GM13976 (cell line): ENCODE results near the gene INPP5B.
"Not testable (repeated sequence)": the region's sequence is repeated elsewhere in the genome, so short reads cannot be mapped to it uniquely, and the experiment has no call there.

Experiments
- DNase-seq: peaks from one replicate; pipeline ENCODE4 v3.0.0; 2012; ENCODE audit warnings: low spot score
- in situ Hi-C: fragments of 300-500 bp; cut with MboI; formaldehyde crosslinking; loops from one replicate; pipeline ENCODE4 v1.12.0; 2022; ENCODE audit warnings: low sequenced_read_pairs, mixed read lengths, inconsistent platforms; ENCODE audit not compliant: unreplicated experiment
- TF ChIP-seq, protein P1 (sequence below): IDR thresholded peaks from 2 replicates; pipeline ENCODE4 v1.5.1; 2012; ENCODE audit warnings: borderline replicate concordance, mild to moderate bottlenecking; ENCODE audit not compliant: insufficient read depth; ENCODE audit errors: extremely low read depth, missing control alignments, control extremely low read depth

The INPP5B gene

DNA sequence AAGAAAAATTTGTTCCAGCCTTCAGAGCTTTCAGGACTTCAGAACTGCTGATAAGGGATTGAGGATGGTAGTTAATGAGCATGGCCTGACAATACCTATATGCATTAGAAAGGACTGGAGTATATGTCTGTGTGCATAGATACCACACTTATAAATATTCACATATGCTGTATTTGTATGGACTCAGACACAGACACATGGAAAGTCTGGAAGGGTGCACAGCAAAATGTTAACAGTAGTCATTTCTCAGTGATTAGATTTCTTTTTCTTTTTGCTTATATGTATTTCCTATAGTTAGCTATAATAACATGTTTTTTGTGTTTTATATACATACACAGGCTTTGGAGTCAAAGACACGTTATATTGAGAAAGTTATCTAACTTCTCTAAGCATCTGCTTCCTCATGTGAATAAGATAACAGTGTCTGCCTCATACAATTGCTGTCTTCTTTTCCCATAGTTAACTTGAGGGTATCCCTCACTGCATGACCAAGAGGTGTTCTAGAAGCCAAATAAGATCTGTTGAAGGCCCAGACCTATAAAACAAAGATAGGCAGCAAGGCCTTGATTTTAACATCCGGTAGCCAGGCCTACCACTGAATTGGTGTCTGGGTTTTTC, 31.3 kb downstream of the INPP5B start:
- TF ChIP-seq, protein P1, sequence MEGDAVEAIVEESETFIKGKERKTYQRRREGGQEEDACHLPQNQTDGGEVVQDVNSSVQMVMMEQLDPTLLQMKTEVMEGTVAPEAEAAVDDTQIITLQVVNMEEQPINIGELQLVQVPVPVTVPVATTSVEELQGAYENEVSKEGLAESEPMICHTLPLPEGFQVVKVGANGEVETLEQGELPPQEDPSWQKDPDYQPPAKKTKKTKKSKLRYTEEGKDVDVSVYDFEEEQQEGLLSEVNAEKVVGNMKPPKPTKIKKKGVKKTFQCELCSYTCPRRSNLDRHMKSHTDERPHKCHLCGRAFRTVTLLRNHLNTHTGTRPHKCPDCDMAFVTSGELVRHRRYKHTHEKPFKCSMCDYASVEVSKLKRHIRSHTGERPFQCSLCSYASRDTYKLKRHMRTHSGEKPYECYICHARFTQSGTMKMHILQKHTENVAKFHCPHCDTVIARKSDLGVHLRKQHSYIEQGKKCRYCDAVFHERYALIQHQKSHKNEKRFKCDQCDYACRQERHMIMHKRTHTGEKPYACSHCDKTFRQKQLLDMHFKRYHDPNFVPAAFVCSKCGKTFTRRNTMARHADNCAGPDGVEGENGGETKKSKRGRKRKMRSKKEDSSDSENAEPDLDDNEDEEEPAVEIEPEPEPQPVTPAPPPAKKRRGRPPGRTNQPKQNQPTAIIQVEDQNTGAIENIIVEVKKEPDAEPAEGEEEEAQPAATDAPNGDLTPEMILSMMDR = no peak
- no peak for DNase-seq
- in situ Hi-C loops = no loop called here

DNA sequence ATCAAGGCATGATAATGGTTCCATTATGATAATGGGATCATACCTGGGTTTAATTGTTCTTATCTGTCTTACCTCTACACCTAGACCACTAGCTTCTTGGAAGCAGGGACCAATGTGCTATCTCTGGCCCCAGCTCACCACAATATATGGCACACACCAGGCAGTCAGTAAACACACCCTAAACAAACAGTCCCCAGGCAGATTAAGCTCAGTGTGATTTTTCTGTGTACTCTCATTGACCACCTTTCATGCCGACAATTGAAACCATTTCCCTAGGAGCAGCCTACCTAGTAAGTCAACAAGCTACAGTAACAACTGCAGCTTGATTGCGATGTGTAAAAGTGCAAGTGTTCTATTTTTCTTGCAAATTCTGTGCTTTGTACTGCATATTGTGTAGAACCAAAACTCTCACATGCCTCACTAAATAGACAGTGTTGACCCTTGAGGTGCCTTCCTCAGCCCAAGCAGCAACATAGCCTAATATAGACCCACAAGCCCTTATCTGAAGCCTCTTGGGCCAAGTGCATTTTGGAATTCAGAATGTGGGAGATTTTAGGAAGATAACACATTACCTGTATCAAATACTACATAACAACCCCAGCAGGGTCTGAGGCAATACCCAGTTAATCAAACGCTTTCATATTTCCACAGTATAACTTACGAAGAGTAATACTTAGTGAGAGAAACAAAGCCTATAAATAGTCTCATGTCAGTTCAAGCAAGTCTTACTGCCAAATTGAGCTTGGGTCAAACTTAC, 32.0 kb downstream of the INPP5B start:
- no peak for DNase-seq
- TF ChIP-seq, protein P1 = no peak
- in situ Hi-C loops = no loop called here

DNA sequence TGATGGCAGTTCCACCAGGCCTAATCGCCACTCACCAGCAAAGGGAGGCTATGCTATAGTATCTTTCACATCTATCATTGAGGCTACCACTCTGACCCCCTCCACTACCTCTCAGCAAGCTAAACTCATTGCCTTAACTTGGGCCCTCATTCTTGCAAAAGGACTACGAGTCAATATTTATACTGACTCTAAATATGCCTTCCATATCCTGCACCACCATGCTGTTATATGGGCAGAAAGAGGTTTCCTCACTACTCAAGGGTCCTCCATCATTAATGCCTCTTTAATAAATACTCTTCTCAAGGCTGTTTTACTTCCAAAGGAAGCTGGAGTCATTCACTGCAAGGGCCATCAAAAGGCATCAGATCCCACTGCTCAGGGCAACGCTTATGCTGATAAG, 35.4 kb downstream of the INPP5B start:
- in situ Hi-C loops, DNase-seq: not testable (repeated sequence)

DNA sequence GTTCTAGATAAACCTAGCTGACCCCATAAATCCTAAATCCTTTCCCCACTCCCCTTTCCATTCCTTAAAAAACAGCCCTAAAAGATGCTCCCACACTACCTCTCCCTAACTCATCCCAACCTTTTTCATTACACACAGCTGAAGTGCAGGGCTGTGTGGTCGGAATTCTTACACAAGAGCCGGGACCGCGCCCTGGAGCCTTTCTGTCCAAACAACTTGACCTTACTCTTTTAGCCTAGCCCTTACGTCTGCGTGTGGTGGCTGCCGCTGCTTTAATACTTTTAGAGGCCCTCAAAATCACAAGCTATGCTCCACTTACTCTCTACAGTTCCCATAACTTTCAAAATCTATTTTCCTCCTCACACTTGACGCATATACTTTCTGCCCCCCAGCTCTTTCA, 36.0 kb downstream of the INPP5B start:
- in situ Hi-C loops = not testable (repeated sequence)

DNA sequence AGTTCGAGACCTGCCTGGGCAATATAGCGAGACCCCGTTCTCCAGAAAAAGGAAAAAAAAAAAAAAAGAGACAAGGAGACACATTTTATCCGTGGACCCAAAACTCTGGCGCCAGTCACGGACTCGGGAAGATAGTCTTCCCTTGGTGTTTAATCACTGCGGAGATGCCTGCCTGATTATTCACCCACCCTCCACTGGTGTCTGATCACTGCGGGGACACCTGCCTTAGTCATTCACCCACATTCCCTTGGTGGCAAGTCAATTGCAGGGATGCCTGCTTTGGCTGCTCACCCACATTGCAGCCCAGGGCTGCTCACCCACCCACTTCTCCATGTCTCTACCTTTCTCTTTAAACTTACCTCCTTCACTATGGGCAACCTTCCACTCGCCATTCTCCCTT, 38.3 kb downstream of the INPP5B start:
- DNase-seq, in situ Hi-C loops: not testable (repeated sequence)

More for the DNA sequence above, 36.0 kb downstream of the INPP5B start:
- DNase-seq = not testable (repeated sequence)

DNA sequence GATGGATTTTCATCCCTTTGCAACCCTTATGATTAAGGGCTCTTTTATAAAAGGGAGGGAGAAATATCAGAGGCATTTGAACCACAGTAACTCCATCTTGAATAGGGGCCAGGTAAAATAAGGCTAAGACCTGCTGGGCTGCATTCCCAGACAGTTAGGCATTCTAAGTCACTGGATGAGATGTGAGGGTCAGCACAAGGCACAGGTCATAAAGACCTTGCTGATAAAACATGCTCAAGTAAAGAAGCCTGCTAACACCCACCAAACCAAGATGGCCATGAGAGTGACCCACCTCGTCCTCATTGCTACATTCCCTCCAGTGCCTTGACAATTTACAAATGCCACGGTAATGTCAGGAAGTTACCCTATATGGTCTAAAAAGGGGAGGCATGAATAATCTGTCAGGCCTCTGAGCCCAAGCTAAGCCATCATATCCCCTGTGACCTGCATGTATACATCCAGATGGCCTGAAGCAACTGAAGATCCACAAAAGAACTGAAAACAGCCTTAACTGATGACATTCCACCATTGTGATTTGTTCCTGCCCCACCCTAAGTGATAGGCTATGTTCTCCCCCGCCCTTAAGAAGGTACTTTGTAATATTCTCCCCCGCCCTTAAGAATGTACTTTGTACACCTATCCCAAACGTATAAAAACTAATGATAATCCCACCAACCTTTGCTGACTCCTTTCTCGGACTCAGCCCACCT, 39.3 kb downstream of the INPP5B start:
- in situ Hi-C loops, DNase-seq: not testable (repeated sequence)

DNA sequence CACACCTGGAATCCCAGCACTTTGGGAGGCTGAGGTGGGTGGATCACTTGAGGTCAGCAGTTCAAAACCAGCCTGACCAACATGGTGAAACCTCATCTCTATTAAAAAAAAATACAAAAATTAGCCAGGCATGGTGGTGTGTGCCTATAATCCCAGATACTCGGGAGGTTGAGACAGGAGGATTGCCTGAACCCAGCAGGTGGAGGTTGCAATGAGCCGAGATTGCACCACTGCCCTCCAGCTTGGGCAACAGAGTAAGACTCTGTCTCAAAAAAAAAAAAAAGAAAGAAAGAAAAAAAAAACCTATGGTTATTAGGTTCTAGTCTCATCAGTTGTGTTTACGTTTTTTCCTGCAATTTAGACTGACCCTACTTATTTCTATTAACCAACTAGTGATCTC, 40.3 kb downstream of the INPP5B start:
- in situ Hi-C loops = not testable (repeated sequence)

DNA sequence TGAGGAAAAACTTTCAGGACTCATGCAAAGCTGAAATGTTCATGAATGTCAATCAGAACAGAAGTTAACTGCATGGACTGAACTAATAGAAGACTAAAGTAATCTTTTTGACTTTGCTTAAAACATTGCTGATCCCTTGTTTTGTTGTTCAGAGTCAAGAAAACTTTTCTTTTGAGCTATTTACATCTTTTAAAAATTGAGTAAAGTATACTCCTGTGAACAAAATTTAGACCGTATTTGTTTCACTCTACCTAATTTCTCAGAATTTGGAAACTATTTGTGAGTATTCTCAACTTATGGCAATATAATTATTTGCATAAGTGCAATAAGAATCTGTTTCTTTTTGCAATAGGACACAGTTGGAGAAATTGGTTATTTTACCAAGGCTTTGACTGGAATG, 41.1 kb downstream of the INPP5B start:
- in situ Hi-C loops = no loop called here
- TF ChIP-seq, protein P1 = no peak
- no peak for DNase-seq

More for the DNA sequence above, 40.3 kb downstream of the INPP5B start:
- not testable (repeated sequence) for DNase-seq

DNA sequence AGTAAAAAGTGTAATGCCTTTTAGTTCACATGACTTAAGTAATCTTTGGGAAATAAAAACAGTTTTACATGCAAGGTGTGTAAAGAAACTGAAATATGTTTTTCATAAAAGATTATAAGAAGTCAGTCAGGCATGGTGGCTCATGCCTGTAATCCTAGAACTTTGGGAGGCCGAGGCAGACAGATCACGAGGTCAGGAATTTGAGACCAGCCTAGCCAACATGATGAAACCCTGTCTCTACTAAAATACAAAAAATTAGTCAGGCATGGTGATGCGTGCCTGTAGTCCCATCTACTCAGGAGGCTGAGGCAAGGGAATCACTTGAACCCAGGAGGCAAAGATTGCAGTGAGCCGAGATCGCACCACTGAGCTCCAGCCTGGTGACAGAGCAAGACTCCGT, 42.9 kb downstream of the INPP5B start:
- in situ Hi-C loops, DNase-seq: not testable (repeated sequence)

DNA sequence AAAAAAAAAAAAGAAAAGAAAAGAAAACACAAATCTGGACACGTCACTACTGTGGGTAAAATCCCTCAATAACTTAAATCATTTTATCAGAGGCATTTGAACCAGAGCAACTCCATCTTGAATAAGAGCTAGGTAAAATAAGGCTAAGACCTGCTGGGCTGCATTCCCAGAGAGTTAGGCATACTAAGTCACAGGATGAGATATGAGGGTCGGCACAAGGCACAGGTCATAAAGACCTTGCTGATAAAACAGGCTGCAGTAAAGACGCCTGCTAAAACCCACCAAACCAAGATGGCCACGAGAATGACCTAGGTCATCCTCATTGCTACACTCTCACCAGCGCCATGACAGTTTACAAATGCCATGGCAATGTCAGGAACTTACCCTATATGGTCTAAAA, 43.9 kb downstream of the INPP5B start:
- in situ Hi-C loops = no loop called here

More for the DNA sequence above, 43.9 kb downstream of the INPP5B start:
- TF ChIP-seq, protein P1 = no peak
- no peak for DNase-seq
